Measurements from ENCODE around the gene NUDT8. TPM values are rescaled to one million over a fixed set of nuclear protein-coding genes. Genes with fewer than 3 reads are reported as not detected.
A peak's percentile ranks its signal among the peaks of the same experiment; 100 is the strongest.

NUDT8 gene
- total RNA-seq, 1 donor from 2014 or later, result 3.0 TPM

DNA sequence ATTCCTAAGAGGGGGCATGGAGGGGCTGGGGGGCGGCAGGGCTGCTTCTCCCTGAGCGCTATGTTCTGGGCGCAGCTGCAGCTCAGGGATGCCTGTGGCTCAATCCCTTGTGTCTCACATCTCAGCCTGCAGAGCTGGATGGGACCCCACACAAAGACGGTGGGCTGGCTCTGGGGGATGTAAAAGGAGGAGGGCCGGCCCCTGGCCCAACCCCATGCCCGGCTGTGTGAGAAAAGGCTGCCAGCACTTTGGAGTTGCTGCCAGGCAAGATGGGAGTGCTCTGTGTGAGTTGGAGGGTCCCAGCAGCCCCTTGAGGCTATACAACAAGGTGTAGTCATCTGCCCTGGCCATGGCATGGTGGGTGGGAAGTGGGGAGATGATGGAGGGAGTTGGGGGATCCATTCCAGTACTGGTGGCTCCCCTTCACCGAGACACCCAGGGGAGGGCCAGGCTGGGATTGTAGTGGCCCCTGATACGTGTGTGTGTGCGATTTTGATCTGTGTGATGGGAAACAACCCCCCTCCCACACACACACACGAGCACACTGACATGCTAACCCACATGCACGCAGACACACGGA lies 11.1 kb upstream of the NUDT8 start:
- H3K27me3 Mint-ChIP-seq (ENCODE audit: low read depth, unreplicated experiment), result peaks cover 20% of the 10 kb centered on the region
- H3K4me3 ChIP-seq (ENCODE audit: insufficient read depth, low read depth, low read length), result no peak overlapping the region
- no peak for TF ChIP-seq EZH2 (IDR thresholded peaks at IDR 0.05; ENCODE audit: insufficient read depth, low read length)
- TF ChIP-seq, protein P1, sequence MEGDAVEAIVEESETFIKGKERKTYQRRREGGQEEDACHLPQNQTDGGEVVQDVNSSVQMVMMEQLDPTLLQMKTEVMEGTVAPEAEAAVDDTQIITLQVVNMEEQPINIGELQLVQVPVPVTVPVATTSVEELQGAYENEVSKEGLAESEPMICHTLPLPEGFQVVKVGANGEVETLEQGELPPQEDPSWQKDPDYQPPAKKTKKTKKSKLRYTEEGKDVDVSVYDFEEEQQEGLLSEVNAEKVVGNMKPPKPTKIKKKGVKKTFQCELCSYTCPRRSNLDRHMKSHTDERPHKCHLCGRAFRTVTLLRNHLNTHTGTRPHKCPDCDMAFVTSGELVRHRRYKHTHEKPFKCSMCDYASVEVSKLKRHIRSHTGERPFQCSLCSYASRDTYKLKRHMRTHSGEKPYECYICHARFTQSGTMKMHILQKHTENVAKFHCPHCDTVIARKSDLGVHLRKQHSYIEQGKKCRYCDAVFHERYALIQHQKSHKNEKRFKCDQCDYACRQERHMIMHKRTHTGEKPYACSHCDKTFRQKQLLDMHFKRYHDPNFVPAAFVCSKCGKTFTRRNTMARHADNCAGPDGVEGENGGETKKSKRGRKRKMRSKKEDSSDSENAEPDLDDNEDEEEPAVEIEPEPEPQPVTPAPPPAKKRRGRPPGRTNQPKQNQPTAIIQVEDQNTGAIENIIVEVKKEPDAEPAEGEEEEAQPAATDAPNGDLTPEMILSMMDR (IDR thresholded peaks at IDR 0.05; ENCODE audit: insufficient read depth, low read depth, low read length), result no peak

DNA sequence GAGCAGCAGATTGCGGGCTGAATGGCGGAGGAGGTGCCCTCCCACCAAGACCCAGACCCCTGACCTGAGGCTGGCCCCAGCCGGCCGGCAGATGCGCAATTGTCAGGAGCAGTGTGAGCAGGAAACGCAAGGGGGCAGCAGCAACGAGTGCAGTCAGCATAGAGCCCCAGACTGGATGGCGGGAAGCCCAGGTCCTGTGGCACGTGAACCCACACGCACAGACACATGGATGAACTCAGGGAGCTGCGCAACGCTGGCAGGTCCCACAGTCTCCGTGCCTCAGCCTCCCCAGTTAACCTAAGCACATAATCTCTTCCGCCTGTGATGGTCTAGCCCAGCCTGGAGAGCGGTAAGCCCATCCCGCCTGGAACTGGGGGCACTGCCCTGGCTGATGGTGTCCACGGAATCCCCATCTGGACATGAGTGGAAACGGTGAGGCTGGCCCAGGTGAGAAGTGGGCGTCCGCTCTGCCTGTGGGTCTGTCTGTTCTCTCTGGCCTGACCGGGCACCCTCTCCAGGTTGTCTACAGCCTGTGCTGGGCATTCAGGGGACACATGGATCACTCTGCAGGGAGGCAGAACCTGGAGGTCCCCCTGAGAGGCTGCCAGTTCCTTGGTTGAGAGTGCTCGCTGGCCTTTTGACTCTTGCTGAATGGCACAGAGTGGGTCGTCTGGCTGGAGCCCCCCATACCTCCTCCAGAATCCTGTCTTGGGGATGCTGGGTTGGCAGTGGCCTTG lies 10.5 kb upstream of the NUDT8 start:
- Histone ChIP-seq H3K4me1 (ENCODE audit: insufficient read depth, low read length) (no peaks in the 10 kb centered on the region), H3K9me3 (ENCODE audit: insufficient read depth, low read depth, low read length) (no peaks in the 10 kb centered on the region), H3K79me2 (ENCODE audit: insufficient read depth, low read length) (no peaks in the 10 kb centered on the region), H3K27me3 (ENCODE audit: insufficient read depth, low read length) (peaks cover 2% of the 10 kb centered on the region), H3K4me3 (ENCODE audit: insufficient read depth, low read depth, low read length) (no peak overlapping the region), H3K36me3 (ENCODE audit: insufficient read depth, low read length) (no peaks in the 10 kb centered on the region), H4K20me1 (ENCODE audit: insufficient read depth, low read length) (no peaks in the 10 kb centered on the region), H3K4me2 (ENCODE audit: low read length) (no peak overlapping the region), H3K27ac (ENCODE audit: low read depth, low read length) (no peak overlapping the region), H3K9ac (ENCODE audit: low read length) (no peak overlapping the region), H2AFZ (ENCODE audit: low read depth, low read length) (no peak overlapping the region)
- Mint-ChIP-seq H3K36me3 (ENCODE audit: low read depth, unreplicated experiment) (no peaks in the 10 kb centered on the region), H3K27ac (ENCODE audit: unreplicated experiment) (no peak overlapping the region), H3K4me3 (ENCODE audit: unreplicated experiment) (no peak overlapping the region), H3K27me3 (ENCODE audit: low read depth, unreplicated experiment) (peaks cover 23% of the 10 kb centered on the region), H3K4me1 (ENCODE audit: low read depth, unreplicated experiment) (no peaks in the 10 kb centered on the region), H3K9me3 (ENCODE audit: unreplicated experiment) (peaks cover 8% of the 10 kb centered on the region)
- TF ChIP-seq, protein P1 (IDR thresholded peaks at IDR 0.05; ENCODE audit: insufficient read depth, low read depth, low read length), result peak; percentile 37
- no peak for TF ChIP-seq EZH2 (IDR thresholded peaks at IDR 0.05; ENCODE audit: insufficient read depth, low read length)
- no peak for DNase-seq (ENCODE audit: low read depth)
- FAIRE-seq, result no peak

More for the DNA sequence above, 11.1 kb upstream of the NUDT8 start:
- no peak overlapping the region for H3K4me3 Mint-ChIP-seq (ENCODE audit: unreplicated experiment)
- no peak overlapping the region for H3K9ac ChIP-seq (ENCODE audit: low read length)
- no peak overlapping the region for H3K27ac ChIP-seq (ENCODE audit: low read depth, low read length)
- H3K4me1 ChIP-seq (ENCODE audit: insufficient read depth, low read length), result no peaks in the 10 kb centered on the region
- peaks cover 8% of the 10 kb centered on the region for H3K9me3 Mint-ChIP-seq (ENCODE audit: unreplicated experiment)
- H3K36me3 ChIP-seq (ENCODE audit: insufficient read depth, low read length), result no peaks in the 10 kb centered on the region
- no peak for FAIRE-seq
- no peaks in the 10 kb centered on the region for H3K79me2 ChIP-seq (ENCODE audit: insufficient read depth, low read length)
- H4K20me1 ChIP-seq (ENCODE audit: insufficient read depth, low read length), result no peaks in the 10 kb centered on the region
- no peak overlapping the region for H3K27ac Mint-ChIP-seq (ENCODE audit: unreplicated experiment)
- no peaks in the 10 kb centered on the region for H3K36me3 Mint-ChIP-seq (ENCODE audit: low read depth, unreplicated experiment)
- no peak overlapping the region for H3K4me2 ChIP-seq (ENCODE audit: low read length)
- peaks cover 2% of the 10 kb centered on the region for H3K27me3 ChIP-seq (ENCODE audit: insufficient read depth, low read length)
- H3K4me1 Mint-ChIP-seq (ENCODE audit: low read depth, unreplicated experiment), result no peaks in the 10 kb centered on the region
- DNase-seq (ENCODE audit: low read depth), result no peak
- H3K9me3 ChIP-seq (ENCODE audit: insufficient read depth, low read depth, low read length), result no peaks in the 10 kb centered on the region
- no peak overlapping the region for H2AFZ ChIP-seq (ENCODE audit: low read depth, low read length)

DNA sequence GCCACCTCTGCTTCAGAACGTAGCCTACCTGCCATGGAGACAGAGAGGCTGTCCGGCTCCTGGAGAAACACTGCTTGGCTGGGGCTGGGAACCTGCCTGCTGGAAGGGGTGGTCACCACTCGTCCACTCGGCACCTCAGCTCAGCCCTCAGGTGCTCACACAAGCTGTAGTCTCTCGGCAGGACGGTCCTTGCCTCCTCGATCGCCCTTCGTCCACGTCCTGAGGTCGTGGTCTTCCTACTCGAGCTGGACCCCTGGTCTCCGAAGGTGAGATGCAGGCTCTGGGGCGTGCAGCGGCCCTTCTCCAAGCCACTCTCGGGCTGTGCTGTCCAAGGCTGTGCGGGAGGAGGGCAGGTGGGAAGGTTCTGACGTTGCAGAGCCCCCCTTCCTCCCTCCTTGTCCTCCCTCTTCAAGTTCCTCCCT lies 9.7 kb upstream of the NUDT8 start, which contains the start of gene TBX10:
Gene TBX10, minus strand, starts transcription at position 326 of the 422 bp plus-strand sequence. Its CDS starts 291 bp downstream, at position 35.
- Mint-ChIP-seq H3K4me1 (ENCODE audit: low read depth, unreplicated experiment) (no peaks in the 10 kb centered on the region), H3K27me3 (ENCODE audit: low read depth, unreplicated experiment) (peaks cover 23% of the 10 kb centered on the region), H3K9me3 (ENCODE audit: unreplicated experiment) (peaks cover 8% of the 10 kb centered on the region), H3K36me3 (ENCODE audit: low read depth, unreplicated experiment) (no peaks in the 10 kb centered on the region), H3K4me3 (ENCODE audit: unreplicated experiment) (no peak within 1 kb of the TSS), H3K27ac (ENCODE audit: unreplicated experiment) (no peak within 1 kb of the TSS)
- no peak for FAIRE-seq
- Histone ChIP-seq H3K36me3 (ENCODE audit: insufficient read depth, low read length) (no peaks in the 10 kb centered on the region), H3K27ac (ENCODE audit: low read depth, low read length) (no peak within 1 kb of the TSS), H3K4me2 (ENCODE audit: low read length) (no peak within 1 kb of the TSS), H3K4me3 (ENCODE audit: insufficient read depth, low read depth, low read length) (no peak within 1 kb of the TSS), H3K4me1 (ENCODE audit: insufficient read depth, low read length) (no peaks in the 10 kb centered on the region), H3K27me3 (ENCODE audit: insufficient read depth, low read length) (peaks cover 2% of the 10 kb centered on the region), H2AFZ (ENCODE audit: low read depth, low read length) (no peak within 1 kb of the TSS), H3K79me2 (ENCODE audit: insufficient read depth, low read length) (no peaks in the 10 kb centered on the region), H3K9ac (ENCODE audit: low read length) (no peak within 1 kb of the TSS), H3K9me3 (ENCODE audit: insufficient read depth, low read depth, low read length) (no peaks in the 10 kb centered on the region), H4K20me1 (ENCODE audit: insufficient read depth, low read length) (no peaks in the 10 kb centered on the region)
- DNase-seq (ENCODE audit: low read depth), result no peak
- TF ChIP-seq, protein P1 (IDR thresholded peaks at IDR 0.05; ENCODE audit: insufficient read depth, low read depth, low read length), result no peak
- no peak for TF ChIP-seq EZH2 (IDR thresholded peaks at IDR 0.05; ENCODE audit: insufficient read depth, low read length)

Measured in astrocyte (in vitro differentiated cells and primary cell).